GM21381 (cell line): ENCODE data around the gene RBM18.

ENCODE experiments used
- ATAC-seq: cut with Tn5 transposase; IDR thresholded peaks from one replicate; pipeline ENCODE4 v1.9.1; 2021; ENCODE audit warnings: mild to moderate bottlenecking, moderate library complexity; ENCODE audit not compliant: unreplicated experiment

RBM18 gene

GRCh38 chr9:122264360-122265148 lies at the start of gene RBM18, which contains the start of gene MRRF:
Gene RBM18, minus strand, starts transcription at chr9:122264840. Its CDS starts 3,348 bp downstream, at chr9:122261492.
Gene MRRF, plus strand, starts transcription at chr9:122264882. Its CDS starts 6,010 bp downstream, at chr9:122270892.
- ATAC-seq: peak; percentile 85

- no peak for ATAC-seq
Measured at GRCh38 chr9:122314165-122314564, 49.5 kb upstream of the RBM18 start.

GRCh38 chr9:122309861-122310260 lies 45.2 kb upstream of the RBM18 start:
- ATAC-seq: no peak

DNA sequence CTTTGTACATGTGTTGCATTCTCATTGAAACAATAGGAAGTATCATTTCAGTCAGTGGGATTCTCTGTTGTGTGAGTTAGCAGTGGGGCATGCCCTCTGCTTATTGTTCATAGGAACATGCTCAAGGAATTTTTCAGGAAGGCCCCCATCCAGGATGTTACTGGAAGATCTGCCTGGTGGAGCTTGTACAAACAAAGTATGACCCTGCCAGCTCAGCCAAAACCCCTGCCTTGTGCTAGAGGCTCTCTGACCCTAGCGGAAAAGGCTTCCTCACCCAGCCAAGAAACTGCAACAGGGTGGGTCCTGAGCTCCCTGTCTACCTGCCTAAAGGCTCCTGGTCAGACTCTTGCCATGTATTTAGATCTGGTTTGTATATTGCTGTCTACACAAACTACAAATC lies 43.3 kb upstream of the RBM18 start:
- no peak for ATAC-seq

GRCh38 chr9:122307061-122307460 lies 42.4 kb upstream of the RBM18 start:
- no peak for ATAC-seq

- no peak for ATAC-seq
Measured at GRCh38 chr9:122302237-122303093, 37.8 kb upstream of the RBM18 start.

- ATAC-seq: no peak
Measured at GRCh38 chr9:122297512-122297911, 32.9 kb upstream of the RBM18 start.

DNA sequence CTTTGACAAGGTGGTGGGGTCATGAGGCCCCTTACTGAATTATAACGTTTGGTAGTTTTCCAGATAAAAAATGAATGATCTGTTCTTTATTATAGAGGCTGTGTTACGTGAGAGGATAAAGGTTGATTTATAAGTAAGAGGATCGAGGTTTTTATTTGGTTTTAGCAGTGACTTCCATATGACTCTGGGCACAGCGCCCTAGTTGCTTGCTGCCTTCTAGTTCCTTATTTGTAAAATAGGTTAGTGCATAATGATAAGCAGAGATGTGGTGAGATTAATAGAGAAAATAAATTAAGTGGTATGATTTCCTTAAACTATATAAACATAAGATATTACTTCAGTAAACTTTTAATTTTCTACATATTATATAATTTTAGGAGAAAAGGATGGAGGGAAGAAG lies 29.9 kb upstream of the RBM18 start:
- no peak for ATAC-seq

DNA sequence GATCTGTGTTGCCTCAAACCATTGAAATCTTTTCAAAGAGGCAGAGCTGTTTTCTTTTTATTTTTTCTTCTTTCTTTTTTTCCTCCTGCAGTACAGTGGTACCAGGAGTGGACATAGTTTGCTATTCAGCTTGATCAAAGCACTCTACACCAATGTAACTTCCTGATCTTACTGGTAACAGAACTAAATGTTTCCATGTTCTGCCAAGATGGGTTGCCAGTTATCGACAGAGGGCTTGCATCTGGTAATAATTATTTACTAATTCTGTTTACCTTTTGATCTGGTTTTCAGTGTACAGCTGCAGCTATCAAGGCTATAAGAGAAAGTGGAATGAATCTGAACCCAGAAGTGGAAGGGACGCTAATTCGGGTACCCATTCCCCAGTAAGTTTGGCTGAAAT lies 26.8 kb upstream of the RBM18 start:
- ATAC-seq: no peak

DNA sequence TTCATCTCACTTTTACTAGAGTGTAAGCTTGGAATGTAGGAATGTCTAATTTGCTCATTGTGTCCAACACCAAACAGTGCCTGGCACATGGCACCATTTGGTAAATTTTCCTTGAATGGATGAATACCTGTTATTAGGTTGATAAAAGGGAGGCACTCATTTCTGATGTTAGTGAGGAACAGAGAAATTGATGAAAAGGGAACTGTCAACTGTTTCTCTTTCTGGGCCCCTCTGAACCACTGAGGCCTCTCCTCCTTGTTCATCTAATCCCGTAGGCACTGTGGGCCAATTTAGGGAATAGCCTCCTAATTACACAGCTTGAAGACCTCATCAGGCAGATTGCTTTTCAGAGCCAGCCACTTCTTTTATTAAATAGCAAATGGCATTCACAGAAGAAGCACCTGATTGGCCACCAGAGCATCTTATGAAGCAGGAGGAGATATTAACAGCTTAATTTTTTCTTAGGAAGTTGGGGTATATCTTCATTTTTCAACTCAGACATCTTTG lies 22.6 kb upstream of the RBM18 start:
- no peak for ATAC-seq

GRCh38 chr9:122286764-122287163 lies 22.1 kb upstream of the RBM18 start:
- peak; percentile 68 for ATAC-seq

GRCh38 chr9:122281368-122281767 lies 16.7 kb upstream of the RBM18 start:
- no peak for ATAC-seq

GRCh38 chr9:122277285-122277897 lies 12.8 kb upstream of the RBM18 start:
- ATAC-seq: no peak

- no peak for ATAC-seq
Measured at GRCh38 chr9:122276096-122276495, 11.5 kb upstream of the RBM18 start.

GRCh38 chr9:122274055-122274454 lies 9.4 kb upstream of the RBM18 start:
- no peak for ATAC-seq

- ATAC-seq: no peak
Measured at GRCh38 chr9:122268041-122268814, 3.6 kb upstream of the RBM18 start.

DNA sequence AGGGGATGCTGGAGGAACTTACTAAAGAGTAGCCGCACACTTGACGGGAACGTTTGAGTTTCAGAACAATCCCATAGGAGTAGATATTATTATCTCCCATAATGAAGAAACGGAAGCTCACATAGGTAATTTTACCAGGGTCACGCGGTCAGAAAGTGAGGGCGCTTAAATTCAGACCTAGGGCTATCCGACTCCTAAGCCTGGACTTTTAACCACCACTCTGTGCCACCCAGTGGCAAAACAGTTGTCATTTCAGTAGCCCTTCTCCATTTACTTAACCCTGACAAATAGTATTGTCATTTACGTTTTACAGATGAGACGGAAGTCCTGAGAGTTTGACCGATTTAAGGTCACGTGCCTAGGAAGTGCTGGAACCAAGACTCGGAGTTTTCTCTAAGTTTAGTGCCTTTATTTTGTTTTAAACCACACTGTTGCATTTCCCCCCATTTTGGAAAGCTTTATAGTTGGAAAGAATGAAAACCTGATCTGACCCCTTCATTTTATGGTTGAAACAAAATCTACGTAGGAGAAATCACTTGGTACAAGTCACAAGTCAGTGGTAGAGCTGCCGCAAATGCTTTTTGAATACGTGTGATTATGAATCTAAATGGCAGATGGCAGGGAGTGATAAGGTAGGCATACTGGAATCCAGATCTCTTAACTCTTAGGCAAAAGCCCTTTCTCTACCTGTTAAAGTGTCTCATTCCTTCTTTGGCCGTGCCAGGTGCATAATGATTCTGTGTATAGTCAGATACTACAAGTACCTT lies 692 bp upstream of the RBM18 start:
- peak; percentile 38 for ATAC-seq

- ATAC-seq: no peak
Measured at GRCh38 chr9:122263699-122264349, 816 bp downstream of the RBM18 start.

DNA sequence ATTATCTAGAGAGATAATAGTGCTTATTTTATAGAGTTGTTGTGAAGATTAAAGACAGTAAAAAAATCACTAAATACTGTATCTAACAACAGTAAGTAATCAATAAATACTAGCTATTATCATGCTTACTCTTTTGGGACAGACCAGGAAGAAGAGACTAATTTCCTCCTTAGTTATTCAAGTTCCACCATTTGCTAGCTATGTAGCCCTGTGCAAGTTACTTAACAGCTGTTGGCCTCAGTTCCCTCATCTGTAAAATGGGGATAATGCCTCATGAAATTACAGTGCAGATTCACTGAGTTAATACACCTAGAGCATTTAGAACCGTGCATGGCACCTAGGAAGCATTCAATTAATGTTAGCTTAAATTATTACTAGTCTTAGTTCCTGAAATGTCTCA lies 2.6 kb downstream of the RBM18 start:
- ATAC-seq: no peak
